B cell (primary cell): ENCODE results near the gene CPNE9.

Experiments used
- CTCF ChIP-seq: fragments of 200-600 bp; IDR thresholded peaks from one replicate; pipeline ENCODE4 v1.8.0; 2022; ENCODE audit warnings: antibody characterized with exemption, mild to moderate bottlenecking
- EZH2 ChIP-seq: IDR thresholded peaks from 2 replicates; pipeline ENCODE4 v1.6.1; 2012; ENCODE audit warnings: borderline replicate concordance, low read depth, mild to moderate bottlenecking, moderate library complexity, low read length; ENCODE audit not compliant: insufficient read depth, poor library complexity, severe bottlenecking

DNA sequence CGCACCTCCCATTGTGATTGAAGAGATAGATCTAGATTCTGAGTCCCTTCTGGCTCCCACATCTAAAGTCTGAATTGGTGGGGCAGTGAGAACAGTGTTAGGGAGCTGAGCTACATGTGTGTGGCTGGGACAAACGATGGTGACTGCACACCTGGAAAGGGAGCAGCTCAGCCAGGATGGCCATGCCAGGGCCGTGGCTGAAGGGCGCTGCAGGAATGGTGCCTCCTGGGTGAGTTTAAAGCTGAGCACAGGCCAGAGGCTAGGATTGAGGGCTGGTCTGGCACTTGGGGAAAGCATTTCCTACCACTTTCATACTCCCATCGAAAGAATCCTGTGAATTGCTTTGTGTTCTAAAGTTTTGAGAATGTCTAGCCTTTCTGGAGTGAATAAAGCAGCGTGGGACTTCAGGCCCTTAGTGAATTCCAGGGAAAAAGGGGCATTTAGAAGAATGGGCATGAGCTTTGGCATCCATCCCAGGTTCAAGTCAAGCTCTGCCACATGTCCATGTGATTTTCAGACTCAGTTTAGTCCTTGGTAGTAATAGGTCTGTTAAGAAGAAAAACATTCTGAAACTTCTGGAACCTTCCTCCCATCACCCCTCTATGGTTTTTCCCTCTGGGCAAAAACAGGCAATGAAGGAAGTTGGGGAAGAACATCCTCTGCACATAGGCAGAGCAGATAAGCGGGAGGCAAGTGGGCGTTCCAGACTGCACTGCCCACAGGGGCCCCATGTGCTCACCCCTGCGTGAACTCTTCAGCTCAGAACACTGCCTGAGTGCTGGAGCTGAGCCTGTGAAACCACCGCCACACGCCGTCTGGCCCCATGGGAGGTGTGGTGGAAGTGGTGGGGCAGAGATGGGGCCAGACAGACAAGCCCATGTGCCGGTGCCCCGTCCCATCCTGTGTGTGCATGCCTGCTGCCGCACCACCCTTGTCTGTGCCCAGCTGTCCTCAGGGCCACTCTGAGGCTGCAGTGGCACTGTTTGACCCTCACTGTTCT, 12.9 kb upstream of the CPNE9 start:
- TF ChIP-seq CTCF (no peak), EZH2 (no peak)
